COLO668 (cell line): ENCODE measurements around the gene PYCR2.
"Not testable (repeated sequence)": the region's sequence is repeated elsewhere in the genome, so short reads cannot be mapped to it uniquely, and the experiment has no call there.

Source experiments
- DNase-seq: peaks from one replicate; lab custom pipeline; 2025; ENCODE audit not compliant: unreplicated experiment; lab: John Stamatoyannopoulos, UW

Gene PYCR2

GRCh38 chr1:225896494-225896893 lies 27.6 kb downstream of the PYCR2 start:
- DNase-seq: no peak

DNA sequence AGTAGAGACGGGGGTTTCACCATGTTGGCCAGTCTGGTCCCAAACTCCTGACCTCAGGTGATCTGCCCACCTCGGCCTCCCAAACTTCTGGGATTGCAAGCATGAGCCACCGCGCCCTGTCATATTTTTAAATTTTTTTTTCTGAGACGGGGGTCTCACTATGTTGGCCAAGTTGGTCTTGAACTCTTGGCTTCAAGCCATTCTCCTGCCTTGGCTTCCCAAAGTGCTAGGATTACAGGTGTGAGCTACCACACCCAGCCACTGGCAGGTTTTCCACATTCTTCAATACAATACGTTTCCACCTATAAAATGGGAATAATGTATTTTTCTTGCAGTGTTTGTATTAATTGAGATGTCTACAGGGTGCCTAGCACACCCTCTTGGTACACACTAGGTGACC lies 31.7 kb downstream of the PYCR2 start:
- no peak for DNase-seq

DNA sequence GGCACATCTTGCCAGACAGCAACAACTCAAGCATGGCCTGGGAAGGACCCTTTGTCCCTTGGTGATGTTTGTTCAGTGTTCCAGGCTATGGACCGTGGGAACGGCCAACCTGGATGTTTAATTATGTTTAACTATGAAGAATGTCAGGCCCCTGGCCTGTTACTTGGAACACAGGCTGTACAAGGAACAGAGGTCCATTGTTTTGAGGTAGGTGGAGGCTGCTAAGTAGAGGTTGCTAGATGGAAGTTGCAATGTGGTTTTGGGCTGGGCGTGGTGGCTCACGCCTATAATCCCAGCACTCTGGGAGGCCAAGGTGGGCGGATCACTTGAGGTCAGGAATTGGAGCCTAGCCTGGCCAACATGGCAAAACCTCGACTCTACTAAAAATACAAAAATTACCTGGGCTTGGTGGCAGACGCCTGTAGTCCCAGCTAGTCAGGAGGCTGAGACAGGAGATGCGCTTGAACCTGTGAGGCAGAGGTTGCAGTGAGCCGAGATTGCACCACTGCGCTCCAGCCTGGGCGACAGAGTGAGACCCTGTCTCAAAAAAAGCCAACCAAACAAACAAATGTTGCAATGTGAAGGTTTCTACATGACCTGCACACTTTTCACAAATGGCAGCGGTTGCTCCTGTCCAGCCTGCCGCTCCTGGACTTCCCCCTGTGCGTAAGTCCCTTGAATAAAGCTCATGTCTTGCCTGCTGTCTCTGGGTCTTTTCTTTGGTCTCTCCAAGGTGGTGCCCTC lies 32.6 kb downstream of the PYCR2 start:
- DNase-seq: no peak

GRCh38 chr1:225890346-225891228 lies 33.5 kb downstream of the PYCR2 start:
- no peak for DNase-seq

- DNase-seq: no peak
Observed at GRCh38 chr1:225889743-225890142, 34.3 kb downstream of the PYCR2 start.

DNA sequence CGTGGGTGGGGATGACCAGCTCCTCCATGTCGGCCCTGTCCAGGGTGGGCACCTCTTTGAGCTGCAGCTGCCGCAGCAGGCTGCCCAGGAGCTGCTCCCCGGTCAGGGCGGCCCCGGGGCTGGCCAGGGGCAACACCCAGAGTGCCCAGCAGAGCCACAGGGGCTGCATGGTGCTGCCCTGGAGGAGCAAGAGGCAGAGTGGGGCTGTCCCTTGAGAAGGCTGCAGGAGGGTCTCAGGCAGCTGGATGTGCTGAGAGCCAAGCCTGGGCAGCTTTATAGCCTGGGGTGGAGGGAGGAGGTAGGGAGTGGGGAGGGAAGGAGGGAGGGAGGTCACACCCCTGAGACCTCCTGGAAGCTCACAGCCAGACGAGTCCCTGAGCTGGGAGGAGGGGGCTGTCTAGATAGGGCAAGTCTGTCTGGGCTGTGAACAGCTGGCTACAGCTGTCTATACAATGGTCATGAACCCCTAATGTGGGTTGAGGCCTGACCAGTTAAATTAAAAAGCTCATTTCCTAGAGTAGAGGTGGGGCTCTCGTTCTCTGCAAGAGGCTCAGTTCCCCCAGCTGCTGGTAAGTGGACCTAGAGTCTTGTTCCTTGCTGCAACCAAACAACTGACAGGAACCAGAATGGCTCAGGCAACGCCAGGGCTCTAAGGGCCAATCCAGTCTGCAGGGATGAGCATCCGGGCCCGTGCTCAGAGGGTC lies 35.0 kb downstream of the PYCR2 start, which contains the start of gene LEFTY1:
Gene LEFTY1 (minus strand): TSS at position 249 of the 704 bp plus-strand sequence. CDS start 80 bp downstream, at position 169.
- no peak for DNase-seq

DNA sequence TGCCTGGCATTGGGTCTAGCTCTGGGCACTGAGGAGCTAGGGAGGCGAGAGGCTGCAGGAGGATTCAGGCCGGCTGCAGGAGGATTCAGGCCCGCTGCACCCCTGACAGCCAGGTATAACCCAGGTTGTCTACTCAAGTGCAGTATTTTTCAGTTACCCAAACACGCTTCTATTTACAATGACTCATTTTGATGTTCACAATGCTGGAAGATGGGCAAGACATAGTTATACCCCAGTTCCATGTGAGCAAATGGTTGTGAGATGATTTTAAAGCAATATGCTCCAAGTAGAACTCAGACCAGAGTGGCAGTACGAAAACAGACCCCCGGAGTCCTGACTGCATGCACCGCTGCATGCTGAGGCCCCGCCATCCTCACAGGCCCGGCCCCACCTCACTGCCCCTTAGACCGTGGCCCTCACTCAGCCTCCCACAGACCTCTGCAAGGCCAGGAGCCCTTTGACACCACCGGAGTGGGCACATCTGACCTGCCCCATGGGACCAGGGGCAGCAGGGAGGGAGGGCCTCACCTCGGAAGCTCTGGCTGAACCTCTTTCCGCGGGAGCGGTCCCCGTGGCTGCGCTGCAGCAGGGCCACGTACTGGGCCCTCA lies 35.7 kb downstream of the PYCR2 start:
- DNase-seq: no peak

GRCh38 chr1:225887554-225888288 lies 36.3 kb downstream of the PYCR2 start:
- not testable (repeated sequence) for DNase-seq

GRCh38 chr1:225887030-225887314 lies 37.1 kb downstream of the PYCR2 start:
- DNase-seq: no peak

DNA sequence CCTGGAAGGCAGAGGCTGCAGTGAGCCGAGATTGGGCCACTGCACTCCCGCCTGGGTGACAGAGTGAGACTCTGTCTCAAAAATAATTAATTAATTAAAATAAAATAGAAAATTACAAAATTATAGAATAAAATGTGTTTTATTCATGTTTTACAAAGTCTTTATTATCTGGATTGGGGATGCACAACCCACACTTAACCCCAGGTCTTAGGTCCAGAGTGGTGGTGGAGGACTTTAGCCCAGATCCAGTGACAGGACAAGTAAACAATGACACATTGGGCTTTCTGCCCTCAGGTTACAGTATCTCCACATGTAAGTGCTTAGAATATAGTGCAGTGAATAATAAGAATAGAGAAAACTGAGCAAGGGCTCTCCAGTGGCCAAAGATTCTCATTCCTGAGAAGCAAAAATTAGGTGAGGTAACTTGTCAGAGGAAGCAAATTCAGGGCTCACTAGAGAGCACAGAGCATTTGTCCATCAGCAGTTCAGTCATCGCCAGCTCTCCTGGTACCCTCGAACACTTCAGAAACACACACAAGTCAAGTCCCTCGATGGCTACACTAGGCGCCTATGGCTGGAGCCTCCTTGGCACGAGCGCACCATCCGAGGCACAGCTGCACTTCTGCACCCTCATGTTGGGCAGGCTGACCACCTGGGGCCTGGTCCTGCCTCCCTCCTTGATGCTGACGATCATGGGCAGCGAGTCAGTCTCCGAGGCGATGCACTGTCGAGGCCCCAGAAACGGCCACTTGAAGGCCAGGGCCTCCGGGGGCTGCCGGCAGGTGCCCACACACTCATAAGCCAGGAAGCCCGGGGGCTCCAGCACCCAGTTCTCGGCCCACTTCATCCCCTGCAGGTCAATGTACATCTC lies 37.7 kb downstream of the PYCR2 start:
- no peak for DNase-seq

GRCh38 chr1:225885336-225885735 lies 38.7 kb downstream of the PYCR2 start:
- DNase-seq: no peak

- no peak for DNase-seq
Observed at GRCh38 chr1:225883616-225884265, 40.3 kb downstream of the PYCR2 start.

- DNase-seq: peak; percentile 74
Observed at GRCh38 chr1:225882694-225883615, 41.1 kb downstream of the PYCR2 start.

DNA sequence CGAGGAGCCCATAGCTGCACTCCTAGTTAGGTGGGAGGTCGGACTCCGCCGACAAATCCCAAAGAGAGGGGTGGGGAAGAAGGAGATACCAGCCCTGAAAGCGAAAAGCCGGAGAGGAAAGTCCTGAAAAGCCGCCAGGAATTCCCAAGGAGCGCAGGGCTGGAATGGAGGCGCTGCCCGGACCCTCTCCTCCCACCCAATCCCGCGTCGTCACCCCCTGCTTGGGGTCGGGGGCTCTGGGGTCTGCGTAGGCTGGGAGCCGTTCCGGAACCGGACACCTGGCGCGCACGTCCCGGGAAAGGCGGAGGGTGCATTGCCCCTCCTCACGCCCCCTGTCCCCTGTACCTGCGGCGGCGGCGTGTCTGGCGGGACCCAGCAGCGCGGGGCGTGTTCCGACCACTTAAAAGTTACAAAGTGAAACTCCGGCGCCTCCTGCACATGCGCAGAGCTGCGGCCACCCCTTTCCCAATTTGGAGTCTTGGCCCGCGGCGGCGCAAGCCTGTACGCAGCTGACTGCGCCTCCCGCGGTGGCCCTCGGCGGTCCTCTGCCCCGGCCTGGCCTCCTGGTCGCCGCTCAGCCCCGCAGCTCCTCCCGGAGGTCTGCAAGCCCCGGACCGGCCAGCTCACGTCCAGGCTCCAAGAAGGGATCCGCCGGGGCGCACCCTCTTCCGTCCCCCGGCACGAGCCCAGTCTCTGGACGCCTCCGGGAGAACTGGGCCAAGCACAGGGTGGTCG lies 41.9 kb downstream of the PYCR2 start, which contains the start of gene TMEM63A:
Gene TMEM63A (minus strand): TSS at position 422 of the 735 bp plus-strand sequence. CDS start 4,800 bp downstream, outside the sequence.
- peak; percentile 86 for DNase-seq

GRCh38 chr1:225881081-225881958 lies 42.7 kb downstream of the PYCR2 start:
- DNase-seq: peak; percentile 69

DNA sequence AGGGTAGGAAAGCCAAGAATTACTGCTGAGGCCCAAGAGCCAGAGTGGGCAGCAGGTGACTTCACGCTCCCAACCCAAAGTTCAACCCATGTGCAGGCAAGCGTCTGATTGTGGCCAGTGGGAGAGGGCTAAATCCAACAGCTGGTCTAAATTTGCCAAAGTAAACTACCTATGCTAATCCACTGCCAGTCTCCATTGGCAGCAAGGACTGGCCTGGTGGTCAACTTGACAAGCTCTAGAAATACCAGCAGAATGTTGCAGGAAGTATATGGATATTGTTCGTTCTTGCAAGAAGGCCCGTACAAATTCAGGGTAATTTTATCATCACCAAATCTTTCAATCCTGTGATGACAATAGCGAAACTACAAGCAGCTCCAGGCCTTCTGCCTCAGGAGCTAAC lies 43.4 kb downstream of the PYCR2 start:
- peak; percentile 69 for DNase-seq
